Suprapubic skin (tissue), 4 donors: ENCODE measurements around the gene PPM1F. TPM values are rescaled to one million over a fixed set of nuclear protein-coding genes. Genes with fewer than 3 reads are reported as not detected.
A peak's percentile ranks its signal among the peaks of the same experiment; 100 is the strongest.

Source experiments
- DNase-seq, 2 donors: peaks; one replicate each; pipeline ENCODE4 v3.0.0-alpha.2; 2019; ENCODE audit warnings: low spot score in 2 of 2
- H3K27ac ChIP-seq: fragments of 200-600 bp; sonication (generic); one replicate; pipeline ENCODE4 v1.5.1; 2019
- H3K27me3 ChIP-seq: fragments of 200-600 bp; sonication (generic); one replicate; pipeline ENCODE4 v1.5.1; 2019
- H3K36me3 ChIP-seq: fragments of 200-600 bp; sonication (generic); one replicate; pipeline ENCODE4 v1.5.1; 2019
- H3K4me1 ChIP-seq: fragments of 200-600 bp; sonication (generic); one replicate; pipeline ENCODE4 v1.5.1; 2019
- H3K4me3 ChIP-seq: fragments of 200-600 bp; sonication (generic); one replicate; pipeline ENCODE4 v1.5.1; 2019; ENCODE audit warnings: mild to moderate bottlenecking
- H3K9me3 ChIP-seq: fragments of 200-600 bp; sonication (generic); one replicate; pipeline ENCODE4 v1.5.1; 2019
- CTCF ChIP-seq, 2 donors: fragments of 200-600 bp in 1 of 2; fragments of 450-650 bp in 1 of 2; sonication (generic) in 1 of 2; IDR thresholded peaks; one replicate each; pipeline ENCODE4 v1.5.1; 2016 to 2019; ENCODE audit warnings: antibody characterized with exemption in 2 of 2, mild to moderate bottlenecking in 1 of 2, moderate library complexity in 1 of 2
- EP300 ChIP-seq: sonication (generic); formaldehyde crosslinking; IDR thresholded peaks from one replicate; pipeline ENCODE4 v1.6.1; 2017; ENCODE audit warnings: antibody characterized with exemption
- POLR2A ChIP-seq, 2 donors: fragments of 450-650 bp; IDR thresholded peaks; one replicate each; pipeline ENCODE4 v1.6.1; 2017; ENCODE audit warnings: antibody characterized with exemption in 2 of 2, mild to moderate bottlenecking in 2 of 2, moderate library complexity in 2 of 2
- POLR2AphosphoS5 ChIP-seq, 3 donors: sonication (generic); formaldehyde crosslinking; IDR thresholded peaks; one replicate each; pipeline ENCODE4 v1.6.1; 2017; ENCODE audit warnings: antibody characterized with exemption in 3 of 3
- WGBS: methylation state at CpG from one replicate; pipeline ENCODE4 v1.1.5; 2018; 5-methylcytosine and 5-hydroxymethylcytosine counted together
- total RNA-seq, 4 donors: library from RNA; depleted of rRNA; stranded (reverse); fragments of >200 nt; gene quantifications; one replicate each; pipeline ENCODE4 v1.1.0, GENCODE V29; 2016

Gene PPM1F
- total RNA-seq, 4 donors from 2014 or later: 21.9 to 40.7 (median 29.9) TPM

GRCh38 chr22:21933413-21933812 lies 19.2 kb downstream of the PPM1F start:
- Histone ChIP-seq H3K4me3 (no peak overlapping the region), H3K27ac (no peak overlapping the region), H3K4me1 (peaks cover 27% of the 10 kb centered on the region), H3K9me3 (no peaks in the 10 kb centered on the region), H3K27me3 (no peaks in the 10 kb centered on the region), H3K36me3 (peaks cover 54% of the 10 kb centered on the region)
- WGBS: 88% methylated on average over 12 of the region's 23 CpGs
- peak in 1 of 2 donors; percentile 61 for DNase-seq
- TF ChIP-seq EP300: no peak
- TF ChIP-seq POLR2A (IDR thresholded peaks at IDR 0.05): no peak
- no peak for TF ChIP-seq CTCF (IDR thresholded peaks at IDR 0.05)
- no peak for TF ChIP-seq POLR2AphosphoS5 (IDR thresholded peaks at IDR 0.05)

GRCh38 chr22:21932347-21932746 lies 20.3 kb downstream of the PPM1F start:
- peaks cover 19% of the 10 kb centered on the region for H3K4me1 ChIP-seq
- TF ChIP-seq EP300: no peak
- TF ChIP-seq POLR2AphosphoS5 (IDR thresholded peaks at IDR 0.05): no peak
- peaks cover 62% of the 10 kb centered on the region for H3K36me3 ChIP-seq
- H3K27ac ChIP-seq: no peak overlapping the region
- H3K9me3 ChIP-seq: no peaks in the 10 kb centered on the region
- no peak for DNase-seq
- no peak overlapping the region for H3K4me3 ChIP-seq
- H3K27me3 ChIP-seq: no peaks in the 10 kb centered on the region
- WGBS: 98% methylated on average over 3 of the region's 3 CpGs

DNA sequence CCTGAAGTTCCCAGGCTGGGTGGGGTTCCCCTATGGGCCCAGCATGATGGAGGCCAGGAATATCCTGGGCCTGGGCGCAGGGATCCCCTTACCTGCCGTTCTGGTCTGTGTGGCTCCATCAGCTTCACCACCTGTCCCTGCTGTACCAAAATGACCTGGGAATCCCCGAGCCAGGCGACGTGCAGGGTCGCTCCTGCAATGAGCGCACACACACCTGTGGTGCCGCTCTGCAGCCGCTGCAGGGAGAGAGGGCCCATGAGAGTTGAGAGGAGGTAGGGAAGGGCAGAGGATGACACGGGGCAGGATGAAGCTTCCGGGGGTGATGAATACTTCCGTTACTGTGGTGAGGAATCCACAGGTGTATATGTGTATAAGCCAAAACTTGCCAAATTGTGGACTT lies 21.6 kb downstream of the PPM1F start:
- TF ChIP-seq POLR2AphosphoS5 (IDR thresholded peaks at IDR 0.05): no peak
- Histone ChIP-seq H3K9me3 (no peaks in the 10 kb centered on the region), H3K36me3 (peaks cover 75% of the 10 kb centered on the region), H3K27me3 (no peaks in the 10 kb centered on the region), H3K27ac (no peak overlapping the region), H3K4me1 (peaks cover 6% of the 10 kb centered on the region), H3K4me3 (no peak overlapping the region)
- no peak for DNase-seq
- WGBS: 96% methylated on average over 10 of the region's 12 CpGs

DNA sequence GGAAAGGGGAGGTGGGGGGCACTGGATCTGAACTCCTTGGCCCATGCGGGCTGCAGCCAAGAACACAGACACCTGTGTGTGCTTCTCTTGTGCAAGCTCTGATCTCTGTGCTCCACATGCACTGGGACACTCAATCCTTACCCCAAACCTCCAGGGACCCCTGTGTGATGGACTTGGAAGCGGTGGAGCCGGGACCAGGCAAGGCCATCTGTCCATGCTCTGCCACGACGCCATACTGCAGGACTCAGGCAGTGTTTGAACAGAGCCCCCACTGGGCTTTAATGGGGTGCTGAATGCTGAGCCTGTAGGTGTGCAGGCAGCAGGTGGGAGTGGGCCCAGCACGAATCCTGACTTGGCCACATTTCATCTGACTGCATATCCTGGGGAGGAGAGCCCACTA lies 23.4 kb downstream of the PPM1F start:
- Histone ChIP-seq H3K9me3 (no peaks in the 10 kb centered on the region), H3K4me1 (no peaks in the 10 kb centered on the region), H3K36me3 (peaks cover 90% of the 10 kb centered on the region), H3K4me3 (no peak overlapping the region), H3K27ac (no peak overlapping the region), H3K27me3 (no peaks in the 10 kb centered on the region)
- WGBS: 89% methylated on average over 3 of the region's 6 CpGs
- TF ChIP-seq POLR2A (IDR thresholded peaks at IDR 0.05): no peak
- no peak for TF ChIP-seq POLR2AphosphoS5 (IDR thresholded peaks at IDR 0.05)
- TF ChIP-seq EP300: no peak
- TF ChIP-seq CTCF (IDR thresholded peaks at IDR 0.05): no peak
- no peak for DNase-seq

- Histone ChIP-seq H3K27me3 (no peaks in the 10 kb centered on the region), H3K4me3 (no peak overlapping the region), H3K4me1 (no peaks in the 10 kb centered on the region), H3K27ac (no peak overlapping the region), H3K9me3 (no peaks in the 10 kb centered on the region), H3K36me3 (peaks cover 84% of the 10 kb centered on the region)
- WGBS: 79% methylated on average over 5 of the region's 12 CpGs
- DNase-seq: no peak
- TF ChIP-seq POLR2A (IDR thresholded peaks at IDR 0.05) (no peak), CTCF (IDR thresholded peaks at IDR 0.05) (no peak), POLR2AphosphoS5 (IDR thresholded peaks at IDR 0.05) (no peak), EP300 (no peak)
Measured at GRCh38 chr22:21928048-21928447, 24.6 kb downstream of the PPM1F start.

DNA sequence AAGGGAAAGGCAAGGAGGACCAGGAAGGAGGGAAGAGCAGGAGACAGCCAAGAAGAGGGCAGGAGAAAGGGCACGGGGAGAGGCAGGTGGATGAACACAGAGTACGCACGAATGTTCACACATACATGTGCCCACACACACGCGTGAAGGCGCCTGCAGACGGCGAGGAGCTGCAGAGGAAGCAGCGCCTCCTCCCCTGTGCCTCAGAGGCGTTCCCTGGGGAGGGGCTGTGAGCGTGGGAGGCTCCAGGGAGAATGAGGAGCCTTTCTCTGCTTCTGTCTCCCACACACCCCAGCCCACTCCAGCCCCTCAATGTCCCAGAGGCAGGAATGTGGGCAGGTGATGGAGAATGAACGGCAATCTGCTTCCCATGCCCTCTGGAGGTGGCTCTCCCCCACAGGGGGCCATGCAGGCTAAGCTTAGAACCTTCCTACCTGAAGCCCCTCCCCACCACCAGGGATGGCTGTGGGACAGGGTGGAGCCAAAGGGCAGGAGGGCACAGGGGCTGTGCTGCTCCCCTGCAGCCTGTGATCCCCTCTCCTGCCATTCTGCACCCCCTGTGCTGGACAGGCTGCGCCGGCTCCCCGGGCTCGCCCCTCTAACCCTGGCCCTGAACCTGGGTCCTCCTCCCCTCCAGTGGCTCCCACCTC lies 25.3 kb downstream of the PPM1F start:
- TF ChIP-seq POLR2AphosphoS5 (IDR thresholded peaks at IDR 0.05) (no peak), POLR2A (IDR thresholded peaks at IDR 0.05) (no peak), CTCF (IDR thresholded peaks at IDR 0.05) (no peak), EP300 (no peak)
- H3K27me3 ChIP-seq: no peaks in the 10 kb centered on the region
- no peak for DNase-seq
- no peaks in the 10 kb centered on the region for H3K9me3 ChIP-seq
- H3K36me3 ChIP-seq: peaks cover 80% of the 10 kb centered on the region
- WGBS: 88% methylated on average over 16 of the region's 16 CpGs
- no peak overlapping the region for H3K27ac ChIP-seq
- H3K4me3 ChIP-seq: no peak overlapping the region
- no peaks in the 10 kb centered on the region for H3K4me1 ChIP-seq
